Fibroblast of skin of abdomen (primary cell): ENCODE measurements around the gene CHN2.

Source experiments
- DNase-seq: peaks from one replicate; pipeline ENCODE4 v3.0.0-alpha.2; 2013

The CHN2 gene

DNA sequence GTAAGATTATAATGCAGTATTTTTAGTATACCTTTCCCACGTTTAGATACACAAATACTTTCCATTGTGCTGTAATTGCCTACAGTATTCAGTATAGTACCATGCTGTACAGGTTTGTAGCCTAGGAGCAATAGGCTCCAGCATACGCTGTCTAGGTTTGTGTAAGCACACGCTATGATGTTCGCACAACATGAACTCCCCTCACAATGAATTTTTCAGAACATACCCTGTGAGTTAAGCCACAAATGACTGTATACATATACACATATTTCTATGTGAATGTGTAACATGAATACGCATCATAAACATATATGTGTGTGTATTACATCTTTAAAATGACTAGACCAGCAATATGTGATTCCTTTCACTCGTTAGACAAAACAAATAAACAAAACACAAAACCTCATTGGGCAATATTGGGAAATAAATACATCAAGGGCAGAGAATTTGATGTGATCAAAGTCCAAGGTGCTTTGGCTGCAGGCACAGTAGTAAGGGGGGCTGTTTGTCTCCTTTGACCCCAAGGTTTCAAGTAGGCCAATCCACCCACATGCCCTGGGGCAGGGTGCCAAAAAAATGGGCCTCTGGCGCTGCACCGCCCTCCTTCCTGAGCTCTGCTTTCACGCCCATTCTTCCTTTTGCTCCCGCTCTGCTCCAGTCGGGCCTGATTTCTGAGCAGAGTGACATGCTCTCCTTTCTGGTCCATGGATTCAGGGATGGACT is 33.9 kb downstream of the CHN2 start:
- DNase-seq: no peak

DNA sequence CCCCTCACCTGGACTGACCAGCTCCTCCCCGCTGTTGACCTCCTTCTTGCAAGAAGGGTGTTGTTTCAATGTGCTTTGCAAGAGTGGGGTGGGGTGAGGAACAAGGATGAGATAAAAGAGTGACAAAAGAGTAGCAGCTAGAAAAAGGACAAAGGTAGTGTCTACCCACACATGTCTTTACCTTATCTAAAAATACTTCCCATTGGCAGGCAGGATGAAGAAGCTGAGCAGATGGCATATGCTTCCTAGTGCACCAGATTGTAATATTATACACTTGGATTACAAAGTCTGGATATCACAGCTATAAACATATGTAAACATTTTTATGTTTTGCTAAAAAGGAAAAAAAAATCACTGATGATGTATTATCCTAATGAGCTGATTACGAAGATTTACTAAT is 34.5 kb downstream of the CHN2 start:
- DNase-seq: no peak

DNA sequence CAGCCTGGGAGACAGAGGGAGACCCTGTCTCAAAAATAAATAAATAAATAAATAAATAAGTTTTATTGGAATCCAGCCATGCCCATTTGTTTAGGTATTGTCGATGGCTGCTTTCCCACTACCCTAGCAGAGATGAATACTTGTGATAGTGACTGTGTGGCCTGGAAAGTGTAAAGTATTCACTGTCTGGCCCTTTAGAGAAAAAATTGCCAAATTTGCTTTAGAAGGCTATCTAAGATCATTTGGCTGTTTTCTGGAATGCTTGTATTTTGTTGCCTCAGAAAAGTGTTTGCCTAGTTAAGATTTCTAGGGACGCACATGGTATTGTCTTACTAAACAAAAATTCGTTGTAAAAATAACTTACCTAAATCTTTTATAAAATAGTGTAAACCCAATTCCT is 35.4 kb downstream of the CHN2 start:
- DNase-seq: no peak

DNA sequence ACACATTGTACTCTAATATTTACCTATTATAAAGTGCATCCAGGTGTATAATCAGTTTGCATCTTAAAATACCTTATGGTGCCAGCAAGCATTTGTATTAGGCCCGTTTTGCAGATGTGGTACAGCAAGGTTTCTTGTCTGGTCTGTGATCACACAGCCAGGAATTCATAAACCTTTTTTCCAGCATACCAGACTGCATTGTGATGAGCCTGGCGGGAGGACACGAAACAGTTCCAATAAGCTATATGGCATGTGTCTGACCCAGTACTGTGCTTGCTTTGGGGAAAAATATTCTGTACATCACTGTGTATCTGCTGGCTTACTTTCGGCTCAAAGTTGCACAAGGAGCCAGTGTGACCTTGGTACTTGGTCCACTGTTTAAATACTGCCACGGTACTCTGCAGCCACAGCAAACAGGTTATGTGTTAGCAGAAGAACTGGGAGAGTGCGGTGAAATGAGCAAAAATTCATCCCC is 36.3 kb downstream of the CHN2 start:
- DNase-seq: no peak

DNA sequence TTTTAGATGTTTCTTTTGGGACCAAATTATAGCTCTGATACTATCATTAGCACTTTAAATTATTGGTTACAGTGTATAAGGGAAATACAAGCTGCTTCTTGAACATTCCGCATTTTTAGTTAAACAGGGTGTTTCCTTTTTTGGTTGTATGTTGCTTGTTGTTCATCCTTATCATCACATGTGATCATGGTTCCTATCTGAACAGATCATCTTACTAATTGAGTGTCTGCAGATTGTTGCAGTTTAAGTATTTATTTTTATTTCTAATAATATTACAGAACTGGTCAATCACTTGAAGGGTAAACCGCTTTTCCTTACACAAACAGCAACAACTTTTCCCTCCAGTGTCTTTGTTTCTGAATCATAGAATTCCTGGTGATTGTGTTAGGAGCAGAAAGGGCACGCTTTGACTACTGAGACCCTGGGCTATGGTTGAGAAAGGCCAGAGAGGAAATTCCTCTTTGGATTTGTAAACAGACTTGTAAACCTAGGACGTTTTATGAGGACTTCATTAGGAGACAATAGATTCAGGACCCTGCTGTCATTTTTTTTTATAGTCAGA is 37.2 kb downstream of the CHN2 start:
- no peak for DNase-seq

DNA sequence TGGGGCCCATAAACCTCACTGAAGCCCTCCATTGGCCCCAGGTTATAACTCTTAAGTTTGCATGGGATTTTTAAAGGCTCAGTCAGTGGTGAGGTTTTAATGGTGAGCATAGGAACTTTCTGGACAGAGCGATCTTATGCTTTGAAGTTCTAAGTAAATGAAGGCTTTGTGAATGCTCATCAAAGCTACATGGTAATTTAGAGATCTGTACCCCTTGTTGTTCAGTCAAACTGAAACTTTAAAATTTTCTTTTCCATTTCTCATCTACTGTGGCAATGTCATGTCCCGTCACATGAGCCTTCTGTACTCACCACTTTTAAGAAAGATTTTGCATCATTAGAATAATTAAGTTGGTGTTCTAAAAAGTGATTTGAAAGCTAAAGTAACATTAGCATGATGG is 39.9 kb downstream of the CHN2 start:
- DNase-seq: no peak

DNA sequence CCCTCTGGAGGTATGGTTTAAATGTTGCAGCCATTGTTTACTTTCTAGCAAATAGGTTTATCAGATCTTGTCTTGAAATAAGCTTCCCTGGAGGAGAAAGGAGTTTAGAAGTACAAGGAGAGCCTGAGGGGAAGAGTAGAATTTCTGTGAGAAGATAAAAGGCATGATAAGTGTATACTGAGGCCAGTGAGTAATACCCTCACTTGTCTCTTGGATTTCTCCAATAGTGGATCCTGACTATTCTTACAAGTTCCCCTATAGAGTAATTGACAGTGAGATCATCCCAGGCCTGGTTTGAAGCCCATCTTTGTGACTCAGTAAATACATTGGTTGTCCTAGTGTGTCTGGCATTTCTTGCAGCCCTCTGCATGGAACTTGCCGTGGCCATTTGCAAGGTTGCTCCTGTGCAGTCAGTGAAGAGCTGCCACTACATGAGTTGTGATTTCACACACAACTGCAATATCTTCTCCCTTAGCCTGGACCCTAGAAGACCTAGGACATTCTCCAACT is 41.6 kb downstream of the CHN2 start:
- no peak for DNase-seq

DNA sequence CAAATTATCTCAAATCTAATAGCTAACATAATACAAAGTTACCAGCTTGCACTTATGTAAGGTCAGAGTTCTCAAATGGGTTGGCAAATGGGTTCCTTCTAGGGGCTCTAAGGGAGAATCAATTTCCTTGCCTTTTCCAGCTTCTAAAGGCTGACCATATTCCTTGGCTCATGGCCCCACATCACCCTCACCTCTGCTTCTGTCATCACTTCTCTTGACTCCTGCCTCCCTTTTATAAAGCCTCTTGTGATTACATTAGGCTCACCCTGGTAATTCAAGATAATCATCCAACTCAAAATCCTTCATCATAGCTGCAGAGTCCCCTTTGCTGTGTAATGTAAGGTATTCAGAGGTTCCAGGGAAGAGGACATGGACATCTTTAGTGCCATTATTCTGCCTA is 42.1 kb downstream of the CHN2 start:
- no peak for DNase-seq

DNA sequence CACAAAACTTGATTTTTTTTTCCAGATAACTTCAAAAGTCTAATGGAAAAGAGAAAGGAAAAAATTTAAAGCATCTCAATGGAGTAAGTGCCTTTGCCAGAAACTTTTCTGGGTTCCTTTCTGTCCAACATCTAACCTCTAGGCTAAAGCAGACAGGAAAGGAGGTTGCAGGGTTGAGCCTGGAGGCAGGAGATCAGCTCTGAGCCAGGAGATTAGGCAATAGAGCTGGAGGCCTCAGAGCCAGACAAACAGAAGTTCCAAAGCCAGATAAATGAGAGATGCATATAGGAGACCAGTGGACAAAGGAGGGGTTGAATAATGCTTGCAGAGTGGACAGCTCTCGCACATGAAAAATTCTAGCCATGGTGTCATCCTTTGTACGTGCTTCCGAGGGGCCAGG is 42.9 kb downstream of the CHN2 start:
- DNase-seq: no peak

DNA sequence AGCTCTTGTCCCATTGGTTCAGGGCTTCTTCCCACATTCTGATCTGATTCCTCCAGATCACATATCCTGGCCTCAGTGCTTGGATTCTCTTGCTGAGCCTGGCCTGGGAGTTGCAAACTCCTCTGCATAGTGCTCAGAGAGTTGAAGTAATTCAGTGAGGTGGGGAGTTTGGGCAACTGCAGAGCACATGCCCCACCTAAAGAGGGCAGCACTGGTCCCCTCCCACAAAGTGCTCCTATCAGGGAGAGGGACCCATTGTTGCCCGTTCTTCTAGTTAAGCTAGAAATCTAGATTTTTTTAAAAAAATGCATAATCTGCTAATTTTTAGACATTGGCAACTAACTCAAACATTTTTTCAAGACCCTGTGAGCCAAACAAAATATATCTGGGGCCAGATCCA is 45.1 kb downstream of the CHN2 start:
- DNase-seq: no peak

DNA sequence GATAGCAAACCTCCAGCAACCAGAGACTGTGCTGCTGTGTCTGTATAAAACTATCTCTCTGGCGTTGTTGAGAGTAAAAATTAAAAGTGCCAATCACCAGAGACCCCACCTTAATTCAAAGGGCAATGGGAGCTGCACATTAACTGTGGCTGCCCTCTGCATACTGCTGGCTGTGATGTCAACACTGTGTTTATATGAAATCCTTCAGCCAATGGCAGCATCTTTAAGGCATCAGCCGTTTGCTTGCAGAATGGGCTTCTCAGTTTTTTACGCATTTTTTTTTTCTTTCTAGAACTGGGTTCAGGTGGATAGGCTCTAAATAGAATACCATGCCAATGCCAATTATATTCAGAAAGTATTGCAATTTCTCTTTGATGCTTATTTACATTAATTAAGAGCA is 47.7 kb downstream of the CHN2 start:
- no peak for DNase-seq

DNA sequence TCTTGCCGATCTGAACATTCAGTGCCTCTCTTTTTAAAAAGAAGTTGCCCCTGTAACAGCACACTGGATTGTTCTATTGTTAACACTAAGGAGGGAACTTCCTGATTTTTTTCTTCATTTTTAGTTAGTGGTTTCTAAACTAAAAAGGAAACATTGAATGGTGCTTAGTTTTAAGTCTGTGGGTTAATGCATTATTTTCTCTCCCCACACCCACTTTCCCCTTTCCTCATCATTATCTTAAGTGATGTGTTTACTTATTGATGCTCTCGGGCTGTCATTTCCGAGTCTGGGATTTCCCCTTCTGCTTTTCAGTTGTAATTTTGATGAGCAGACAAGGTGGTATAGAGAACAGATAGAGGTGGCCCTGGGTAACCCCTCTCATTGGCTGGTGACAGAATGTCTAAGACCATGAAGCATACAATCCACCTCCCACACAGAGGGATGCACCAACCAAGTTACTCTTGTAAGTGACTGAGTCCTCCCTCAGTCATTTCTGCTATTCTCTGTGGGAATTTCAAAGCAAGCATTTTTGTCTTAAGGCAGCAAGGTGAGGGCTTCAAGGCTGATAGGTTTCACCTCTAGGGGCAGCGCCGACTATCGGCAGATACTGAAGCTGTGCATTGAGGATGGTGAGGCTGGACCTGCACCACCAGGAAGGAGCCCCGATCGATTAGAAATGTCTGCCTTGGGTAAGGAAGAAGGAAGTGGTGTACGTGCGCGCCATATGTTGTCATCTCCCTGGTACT is 49.5 kb downstream of the CHN2 start:
- DNase-seq: no peak

DNA sequence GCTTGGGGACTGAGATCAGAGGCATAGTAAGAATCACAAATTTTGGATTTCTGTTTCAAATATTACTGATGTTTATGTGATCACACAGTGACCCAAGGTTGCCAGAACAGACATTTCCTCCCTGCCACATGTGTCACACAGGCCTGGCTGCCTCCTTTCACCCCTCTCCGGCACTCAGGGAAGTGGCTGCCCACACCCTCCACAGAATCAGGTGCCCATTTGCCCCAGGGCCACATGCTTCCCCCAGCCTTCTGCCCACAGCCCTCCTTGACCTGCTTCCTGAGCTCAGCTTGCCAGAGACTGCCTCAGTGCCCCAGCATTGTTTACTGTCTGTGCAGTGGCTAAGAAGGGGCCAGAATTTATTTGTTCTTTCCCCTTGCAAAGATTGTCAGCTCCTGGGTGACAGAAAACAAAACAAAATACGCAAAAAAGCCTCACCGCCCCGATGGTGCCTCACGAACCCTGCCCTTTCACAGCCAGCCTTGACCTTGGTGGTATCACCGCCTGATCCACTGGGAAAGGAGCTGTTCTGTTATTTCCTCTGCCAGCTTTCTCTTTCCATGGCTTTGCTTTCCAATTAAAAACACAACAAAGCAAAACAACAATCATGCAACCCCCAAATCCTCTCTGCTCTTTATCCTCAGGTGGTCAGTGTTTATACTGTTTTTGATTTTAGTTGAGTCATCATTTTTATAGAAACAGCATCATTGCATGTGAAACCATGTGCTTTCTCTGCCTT is 52.8 kb downstream of the CHN2 start:
- no peak for DNase-seq

DNA sequence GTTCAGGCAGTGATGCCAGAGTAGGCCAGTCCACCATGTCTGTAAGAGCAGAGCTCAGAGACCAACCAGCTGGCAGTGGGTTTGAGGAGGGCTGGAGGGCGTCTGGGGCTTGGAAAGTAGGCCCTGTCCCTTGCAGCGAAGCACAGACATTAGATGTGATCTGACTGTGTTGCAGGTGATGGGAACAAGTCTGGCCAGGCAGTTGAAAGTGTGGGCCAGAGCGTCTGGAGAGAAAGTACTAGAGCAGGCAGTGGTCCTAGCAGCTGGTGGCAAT is 53.3 kb downstream of the CHN2 start:
- no peak for DNase-seq

DNA sequence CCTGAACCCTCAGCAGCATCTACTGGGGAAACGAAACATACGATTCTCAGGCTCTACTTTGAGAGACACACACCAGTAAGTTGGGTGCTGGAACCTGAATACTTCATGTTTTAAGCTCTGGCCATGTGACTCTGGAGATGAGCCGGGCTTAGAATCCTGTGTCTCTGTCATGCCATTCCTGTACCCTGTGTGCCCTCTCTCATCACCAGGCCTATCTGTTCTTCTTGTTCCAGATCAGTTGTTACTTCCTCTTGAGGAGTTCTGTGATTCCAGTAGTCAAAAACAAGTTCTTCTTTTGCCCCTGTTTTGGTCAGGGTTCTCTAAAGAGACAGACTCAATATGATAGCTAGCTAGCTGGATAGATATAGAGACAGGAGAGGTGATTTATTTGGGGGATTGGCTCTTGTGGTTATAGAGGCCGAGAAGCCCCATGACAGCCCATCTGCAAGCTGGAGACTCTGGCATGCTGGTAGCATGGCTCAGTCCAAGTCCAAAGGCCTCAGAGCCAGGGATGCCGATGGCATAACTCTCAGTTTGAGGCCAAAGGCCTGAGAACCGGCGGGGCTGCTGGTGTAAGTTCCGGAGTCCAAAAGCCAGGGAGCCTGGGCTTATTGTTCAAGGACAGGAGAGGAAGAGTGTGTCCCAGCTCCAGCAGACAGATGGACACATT is 54.3 kb downstream of the CHN2 start:
- no peak for DNase-seq

DNA sequence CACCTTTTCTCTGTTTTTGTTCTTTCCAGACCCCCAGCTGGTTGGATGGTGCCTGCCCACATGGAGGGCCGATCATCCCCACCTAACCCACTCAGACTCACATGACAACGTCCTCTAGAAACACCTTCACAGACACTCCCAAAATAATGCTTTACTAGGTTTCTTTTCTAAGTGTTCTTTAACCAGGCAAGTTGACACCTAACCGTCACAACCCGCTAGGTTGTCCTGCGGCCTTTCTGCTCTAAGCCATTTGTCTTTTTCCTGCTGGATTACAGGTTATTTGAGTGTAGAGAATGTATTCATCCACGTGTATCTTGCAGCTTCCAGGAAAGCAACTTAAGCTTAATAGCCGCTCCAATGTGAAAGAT is 54.8 kb downstream of the CHN2 start:
- no peak for DNase-seq

DNA sequence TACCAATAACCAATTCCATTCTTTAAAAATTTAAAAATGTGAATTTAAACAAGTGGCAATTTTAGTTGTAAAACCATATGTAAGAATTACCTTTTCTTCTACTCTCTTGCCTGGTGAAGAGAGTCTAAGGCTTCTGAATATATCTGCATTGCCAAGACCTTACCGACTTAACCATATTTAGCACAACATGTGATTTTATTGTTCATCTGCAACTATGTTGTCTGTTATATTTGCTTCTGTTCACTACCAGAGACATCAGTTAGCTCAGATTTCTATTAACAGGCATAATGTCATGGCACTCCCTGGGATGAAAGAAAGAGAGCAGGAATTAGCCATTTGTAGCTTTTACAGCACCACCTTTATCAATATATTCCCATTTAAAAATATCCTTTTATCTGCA is 55.3 kb downstream of the CHN2 start:
- DNase-seq: no peak

DNA sequence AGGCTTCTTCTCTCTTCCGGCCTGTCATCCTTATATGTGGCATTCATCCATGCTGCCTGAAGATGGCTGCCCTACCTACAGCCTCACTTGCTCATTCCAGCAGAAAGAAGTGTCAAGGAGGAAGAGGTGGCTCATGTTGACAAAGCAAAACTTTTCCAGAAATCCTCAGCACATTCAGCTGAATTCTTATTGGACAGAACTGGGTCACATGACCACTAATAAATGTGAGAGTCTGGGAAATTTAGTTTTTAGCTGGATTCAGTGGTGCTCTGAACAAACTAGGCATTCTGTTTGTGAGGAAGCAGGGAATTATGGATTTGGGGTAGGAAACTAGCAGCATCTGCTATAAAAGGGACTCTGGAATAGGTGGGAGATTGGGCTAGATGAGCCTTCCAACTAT is 58.6 kb downstream of the CHN2 start:
- no peak for DNase-seq

DNA sequence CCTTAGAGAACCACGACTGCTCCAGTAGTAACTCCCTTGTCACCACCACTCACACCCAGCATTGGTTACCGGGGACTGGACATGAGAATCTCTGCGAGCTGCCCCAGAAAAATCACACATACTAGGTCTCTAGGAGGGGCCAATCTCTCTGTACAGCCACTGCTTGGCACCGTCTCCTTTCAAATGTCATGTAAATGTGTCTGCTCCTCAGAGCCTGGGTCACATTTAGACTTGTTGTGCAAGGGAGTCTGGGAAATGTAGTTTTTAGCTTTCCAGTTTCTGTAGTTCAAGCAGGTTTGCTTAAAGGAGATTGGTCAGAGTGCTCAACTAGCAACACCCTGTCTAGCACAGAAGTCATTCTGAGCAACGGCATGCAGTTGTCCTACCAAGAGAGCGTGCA is 60.0 kb downstream of the CHN2 start:
- DNase-seq: no peak

DNA sequence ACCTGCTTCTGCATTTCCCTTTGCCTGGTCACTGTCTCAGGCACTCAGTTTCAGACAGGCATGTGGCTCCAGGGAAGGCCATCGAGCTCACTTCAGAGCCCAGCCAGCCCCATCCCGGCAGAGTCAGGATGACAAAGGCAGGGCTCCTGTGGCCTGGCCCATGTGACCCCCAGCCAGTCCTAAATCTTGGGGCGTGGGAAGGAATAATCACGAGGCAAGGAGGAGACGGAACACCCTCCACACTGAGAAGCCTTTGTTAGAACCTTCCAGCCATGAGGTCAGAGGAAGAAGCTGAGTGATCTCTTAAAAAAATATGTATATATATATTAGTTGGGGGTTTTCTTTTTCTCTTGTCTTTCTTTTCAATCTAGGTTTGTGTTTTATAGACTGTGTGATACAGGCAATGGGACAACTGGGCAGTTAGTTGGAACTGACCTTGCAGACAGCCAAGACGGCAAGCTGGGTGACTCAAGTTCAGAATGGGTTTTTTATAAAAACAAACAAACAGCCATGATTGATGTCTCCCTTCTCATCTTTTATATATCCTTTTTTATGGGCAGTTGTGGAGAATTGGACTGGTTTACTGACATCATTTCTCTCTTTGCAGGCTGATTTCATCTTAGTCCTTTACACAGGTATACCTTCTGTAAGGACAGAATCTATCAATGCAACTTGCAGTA is 60.8 kb downstream of the CHN2 start:
- DNase-seq: no peak

DNA sequence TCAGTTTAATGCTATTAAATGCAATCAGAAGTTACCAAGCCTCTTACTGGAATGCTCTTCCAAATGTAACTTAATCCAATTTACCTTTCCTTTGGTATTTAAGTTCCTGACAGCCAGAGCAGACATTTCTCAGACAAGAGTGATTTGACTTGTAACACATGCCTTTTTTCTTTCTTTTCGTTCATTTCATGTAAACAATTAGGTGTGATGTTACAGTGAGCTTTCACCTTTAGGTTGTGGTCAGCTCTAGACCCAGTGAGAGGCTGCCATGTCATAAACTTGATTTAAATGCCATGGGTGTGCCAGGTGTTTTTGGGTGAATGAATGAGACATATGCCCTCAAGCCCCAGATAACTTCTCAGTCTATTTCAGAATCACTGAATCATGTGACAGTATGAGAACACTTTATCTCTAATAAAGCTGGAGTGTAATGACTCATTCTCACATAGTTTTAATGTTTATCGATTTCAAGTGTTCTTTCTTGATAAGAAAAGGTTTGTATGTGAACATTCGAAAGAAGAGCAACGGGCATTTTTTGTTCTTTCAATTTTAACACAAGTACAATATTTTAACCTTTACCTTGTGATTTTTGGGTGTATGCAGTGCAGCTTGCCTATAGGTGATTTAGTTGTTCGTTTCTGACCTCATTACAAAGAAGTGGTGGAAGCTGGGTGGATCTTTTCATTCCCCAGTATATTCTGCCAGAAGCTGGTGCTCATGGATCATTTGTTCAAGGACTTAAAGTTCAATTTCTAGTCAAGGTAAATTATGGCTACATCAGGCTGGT is 61.5 kb downstream of the CHN2 start:
- DNase-seq: no peak

DNA sequence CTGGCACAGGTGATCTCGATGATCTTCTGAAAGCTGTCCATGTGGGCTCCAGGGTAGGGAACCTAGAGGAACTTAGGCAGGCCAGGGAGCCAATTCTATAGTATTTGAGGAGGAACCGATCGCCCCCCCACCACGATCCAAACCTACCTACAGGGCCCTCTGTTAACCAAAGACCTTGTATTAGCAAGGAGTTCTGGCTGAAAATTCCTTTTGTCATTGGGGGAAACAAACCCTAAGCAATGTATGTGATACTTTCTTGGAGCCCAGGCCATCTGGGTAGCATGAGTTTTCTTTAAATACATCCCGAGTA is 62.1 kb downstream of the CHN2 start:
- no peak for DNase-seq
